NCI-H146 (cell line): ENCODE results near the gene CAMK2G.
"Not testable (repeated sequence)": the region's sequence is repeated elsewhere in the genome, so short reads cannot be mapped to it uniquely, and the experiment has no call there.

Experiments used
- DNase-seq: peaks from one replicate; lab custom pipeline; 2025; lab: John Stamatoyannopoulos, UW

The CAMK2G gene

GRCh38 chr10:73840056-73840402 lies 34.3 kb downstream of the CAMK2G start:
- DNase-seq, result no peak

GRCh38 chr10:73839276-73839966 lies 34.9 kb downstream of the CAMK2G start:
- no peak for DNase-seq

GRCh38 chr10:73838827-73839226 lies 35.5 kb downstream of the CAMK2G start:
- no peak for DNase-seq

- DNase-seq, result no peak
Observed at GRCh38 chr10:73838008-73838567, 36.3 kb downstream of the CAMK2G start.

GRCh38 chr10:73837072-73837471 lies 37.3 kb downstream of the CAMK2G start:
- no peak for DNase-seq

GRCh38 chr10:73836427-73836980 lies 37.9 kb downstream of the CAMK2G start:
- no peak for DNase-seq

- not testable (repeated sequence) for DNase-seq
Observed at GRCh38 chr10:73829090-73829489, 45.3 kb downstream of the CAMK2G start.

- no peak for DNase-seq
Observed at GRCh38 chr10:73828161-73828560, 46.2 kb downstream of the CAMK2G start.

- DNase-seq, result no peak
Observed at GRCh38 chr10:73827346-73828089, 46.8 kb downstream of the CAMK2G start.

GRCh38 chr10:73824146-73824725 lies 50.1 kb downstream of the CAMK2G start:
- DNase-seq, result no peak

- DNase-seq, result no peak
Observed at GRCh38 chr10:73823391-73823790, 51.0 kb downstream of the CAMK2G start.

- DNase-seq, result no peak
Observed at GRCh38 chr10:73819513-73820093, 54.8 kb downstream of the CAMK2G start.

GRCh38 chr10:73819081-73819480 lies 55.3 kb downstream of the CAMK2G start:
- DNase-seq, result no peak

- no peak for DNase-seq
Observed at GRCh38 chr10:73818402-73818801, 56.0 kb downstream of the CAMK2G start.

GRCh38 chr10:73817826-73818225 lies 56.5 kb downstream of the CAMK2G start:
- no peak for DNase-seq

GRCh38 chr10:73816917-73817729 lies 57.2 kb downstream of the CAMK2G start:
- DNase-seq, result no peak

- DNase-seq, result no peak
Observed at GRCh38 chr10:73815719-73816030, 58.7 kb downstream of the CAMK2G start.

GRCh38 chr10:73814896-73815718 lies 59.2 kb downstream of the CAMK2G start:
- no peak for DNase-seq

GRCh38 chr10:73814276-73814895 lies 60.0 kb downstream of the CAMK2G start:
- no peak for DNase-seq

GRCh38 chr10:73813333-73813732 lies 61.0 kb downstream of the CAMK2G start:
- no peak for DNase-seq
